NT2/D1 (cell line): ENCODE data around the gene PGS1.

ENCODE experiments used
- YY1 ChIP-seq: IDR thresholded peaks from 2 replicates; pipeline ENCODE4 v1.6.1; 2011; ENCODE audit not compliant: insufficient read length, insufficient read depth
- ZNF274 ChIP-seq: IDR thresholded peaks from 2 replicates; pipeline ENCODE4 v1.6.1; 2011; ENCODE audit warnings: mild to moderate bottlenecking, low read depth, low read length

GRCh38 chr17:78342449-78343186 is 35.8 kb upstream of the PGS1 start:
- no peak for TF ChIP-seq ZNF274
- TF ChIP-seq YY1: no peak
